Astrocyte (in vitro differentiated cells and primary cell): ENCODE data around the gene AWAT2. TPM values are rescaled to one million over a fixed set of nuclear protein-coding genes. Genes with fewer than 3 reads are reported as not detected.

Source experiments
- DNase-seq: peaks from one replicate; pipeline ENCODE4 v3.0.0-alpha.2; 2010; ENCODE audit warnings: low read depth
- FAIRE-seq: peaks from 2 replicates; lab custom pipeline; 2011; peaks lifted over from hg19 to GRCh38; lab: Jason Lieb, UNC
- H2AFZ ChIP-seq: 2 replicates; pipeline ENCODE4 v1.6.0; 2012; ENCODE audit warnings: low read depth, low read length, inconsistent platforms
- H3K27ac ChIP-seq: 2 replicates; pipeline ENCODE4 v1.5.1; 2011; ENCODE audit warnings: low read depth, low read length, inconsistent platforms
- H3K27me3 ChIP-seq: 2 replicates; pipeline ENCODE4 v1.6.0; 2011; ENCODE audit warnings: low read length, inconsistent platforms; ENCODE audit not compliant: insufficient read depth
- H3K36me3 ChIP-seq: 2 replicates; pipeline ENCODE4 v1.5.1; 2011; ENCODE audit warnings: low read length, inconsistent platforms; ENCODE audit not compliant: insufficient read depth
- H3K4me1 ChIP-seq: 2 replicates; pipeline ENCODE4 v1.5.1; 2011; ENCODE audit warnings: low read length, inconsistent platforms; ENCODE audit not compliant: insufficient read depth
- H3K4me2 ChIP-seq: 2 replicates; pipeline ENCODE4 v1.6.0; 2012; ENCODE audit warnings: low read length, inconsistent platforms
- H3K4me3 ChIP-seq: 2 replicates; pipeline ENCODE4 v1.5.1; 2011; ENCODE audit warnings: low read depth, mild to moderate bottlenecking, low read length, inconsistent platforms; ENCODE audit not compliant: insufficient read depth
- H3K79me2 ChIP-seq: 2 replicates; pipeline ENCODE4 v1.6.0; 2012; ENCODE audit warnings: mild to moderate bottlenecking, low read length, inconsistent platforms; ENCODE audit not compliant: insufficient read depth
- H3K9ac ChIP-seq: 2 replicates; pipeline ENCODE4 v1.6.0; 2012; ENCODE audit warnings: mild to moderate bottlenecking, low read length, inconsistent platforms
- H3K9me3 ChIP-seq: 2 replicates; pipeline ENCODE4 v1.5.1; 2012; ENCODE audit warnings: low read depth, mild to moderate bottlenecking, low read length, inconsistent platforms; ENCODE audit not compliant: insufficient read depth
- H4K20me1 ChIP-seq: 2 replicates; pipeline ENCODE4 v1.6.0; 2012; ENCODE audit warnings: low read length, inconsistent platforms; ENCODE audit not compliant: insufficient read depth
- H3K27ac Mint-ChIP-seq: one replicate; pipeline ENCODE4 v1.8.0; 2021; ENCODE audit warnings: mild to moderate bottlenecking, mixed read lengths; ENCODE audit not compliant: unreplicated experiment
- H3K27me3 Mint-ChIP-seq: one replicate; pipeline ENCODE4 v1.8.0; 2021; ENCODE audit warnings: low read depth, mixed read lengths; ENCODE audit not compliant: unreplicated experiment
- H3K36me3 Mint-ChIP-seq: one replicate; pipeline ENCODE4 v1.8.0; 2021; ENCODE audit warnings: low read depth, mixed read lengths; ENCODE audit not compliant: unreplicated experiment
- H3K4me1 Mint-ChIP-seq: one replicate; pipeline ENCODE4 v1.8.0; 2021; ENCODE audit warnings: low read depth, mixed read lengths; ENCODE audit not compliant: unreplicated experiment
- H3K4me3 Mint-ChIP-seq: one replicate; pipeline ENCODE4 v1.8.0; 2021; ENCODE audit warnings: mild to moderate bottlenecking, moderate library complexity, mixed read lengths; ENCODE audit not compliant: unreplicated experiment
- H3K9me3 Mint-ChIP-seq: one replicate; pipeline ENCODE4 v1.8.0; 2021; ENCODE audit warnings: mild to moderate bottlenecking, mixed read lengths; ENCODE audit not compliant: unreplicated experiment
- CTCF ChIP-seq: IDR thresholded peaks from 2 replicates; pipeline ENCODE4 v1.5.1; 2011; ENCODE audit warnings: low read depth, mild to moderate bottlenecking, inconsistent platforms, low read length, moderate library complexity; ENCODE audit not compliant: insufficient read depth
- EZH2 ChIP-seq: IDR thresholded peaks from 2 replicates; pipeline ENCODE4 v1.6.1; 2012; ENCODE audit warnings: mild to moderate bottlenecking, low read length, inconsistent platforms; ENCODE audit not compliant: insufficient read depth
- total RNA-seq: library from RNA; stranded (reverse); gene quantifications from 2 replicates; pipeline ENCODE4 v1.2.1, GENCODE V29; 2021

Gene AWAT2
- total RNA-seq, 1 donor from 2014 or later, result not detected

DNA sequence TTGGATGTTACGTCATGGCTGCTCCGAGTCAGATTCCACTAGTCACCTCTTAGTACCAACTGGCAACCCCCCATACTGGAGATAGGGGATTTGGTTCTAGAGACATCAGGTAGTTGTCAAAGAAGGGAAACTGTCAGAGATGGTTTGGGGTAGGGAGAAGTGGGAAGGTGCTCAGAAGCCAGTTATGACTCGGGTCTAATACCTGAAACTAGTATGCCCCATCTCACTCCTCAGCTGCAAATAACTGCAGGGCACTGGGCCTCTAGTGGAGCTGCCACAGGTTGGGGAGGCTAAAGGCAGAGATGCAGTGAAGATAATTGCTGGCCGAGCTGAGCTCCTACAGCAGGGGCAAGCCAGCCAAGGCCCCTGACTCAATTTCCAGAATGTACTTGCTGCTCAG is 42.5 kb upstream of the AWAT2 start:
- no peak overlapping the region for H2AFZ ChIP-seq
- H3K79me2 ChIP-seq, result no peaks in the 10 kb centered on the region
- no peak overlapping the region for H3K4me3 ChIP-seq
- no peaks in the 10 kb centered on the region for H3K9me3 ChIP-seq
- Mint-ChIP-seq H3K9me3 (no peaks in the 10 kb centered on the region), H3K36me3 (no peaks in the 10 kb centered on the region), H3K4me3 (no peak overlapping the region), H3K27ac (no peak overlapping the region), H3K4me1 (peaks cover 6% of the 10 kb centered on the region), H3K27me3 (peaks cover 5% of the 10 kb centered on the region)
- TF ChIP-seq CTCF (no peak), EZH2 (no peak)
- H3K4me1 ChIP-seq, result no peaks in the 10 kb centered on the region
- DNase-seq, result no peak
- H3K27ac ChIP-seq, result no peak overlapping the region
- no peak for FAIRE-seq
- H4K20me1 ChIP-seq, result no peaks in the 10 kb centered on the region
- H3K27me3 ChIP-seq, result no peaks in the 10 kb centered on the region
- no peak overlapping the region for H3K9ac ChIP-seq
- no peak overlapping the region for H3K4me2 ChIP-seq
- no peaks in the 10 kb centered on the region for H3K36me3 ChIP-seq

DNA sequence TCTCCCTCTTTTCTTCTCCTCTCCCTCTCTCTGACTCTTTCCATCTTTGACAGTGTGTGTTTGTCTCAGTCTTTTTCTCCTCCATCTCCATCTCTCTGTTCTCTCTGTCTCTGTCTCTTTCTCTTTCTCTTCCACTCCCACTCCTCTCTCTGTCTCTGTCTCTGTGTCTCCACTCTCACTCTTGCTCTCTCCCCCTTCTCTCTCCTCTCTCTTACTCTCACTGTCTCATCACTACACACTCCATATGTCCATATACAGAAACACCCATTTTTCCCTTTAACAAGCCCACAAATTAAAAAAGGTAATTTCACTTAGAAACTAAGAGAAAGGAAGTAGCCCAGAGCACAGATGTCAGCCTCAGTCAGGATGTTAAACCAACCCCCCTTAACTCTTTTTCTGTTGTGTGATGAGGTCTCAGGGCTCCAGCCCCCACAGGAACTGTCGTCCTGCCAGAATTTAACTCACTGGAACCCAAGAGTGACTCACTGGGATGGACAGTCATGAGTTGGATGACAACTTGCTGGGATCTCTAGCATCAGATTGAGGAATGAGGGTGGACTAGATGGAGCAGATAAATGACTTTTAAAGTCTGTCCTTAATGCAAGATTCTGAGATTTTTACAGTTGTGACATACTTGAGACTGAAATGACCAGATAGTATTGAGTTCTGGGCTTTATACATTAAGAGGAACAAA is 40.0 kb upstream of the AWAT2 start:
- Histone ChIP-seq H3K27ac (no peak overlapping the region), H3K4me3 (no peak overlapping the region), H3K9me3 (no peaks in the 10 kb centered on the region), H2AFZ (no peak overlapping the region), H3K79me2 (no peaks in the 10 kb centered on the region), H3K27me3 (no peaks in the 10 kb centered on the region), H3K36me3 (no peaks in the 10 kb centered on the region), H3K4me2 (peak overlapping the region; percentile 15), H4K20me1 (no peaks in the 10 kb centered on the region), H3K9ac (no peak overlapping the region), H3K4me1 (no peaks in the 10 kb centered on the region)
- H3K4me3 Mint-ChIP-seq, result no peak overlapping the region
- H3K4me1 Mint-ChIP-seq, result peaks cover 6% of the 10 kb centered on the region
- H3K36me3 Mint-ChIP-seq, result no peaks in the 10 kb centered on the region
- FAIRE-seq (peak; percentile 90), DNase-seq (peak; percentile 7)
- no peaks in the 10 kb centered on the region for H3K9me3 Mint-ChIP-seq
- no peak for TF ChIP-seq CTCF
- TF ChIP-seq EZH2, result no peak
- H3K27ac Mint-ChIP-seq, result no peak overlapping the region
- H3K27me3 Mint-ChIP-seq, result peaks cover 5% of the 10 kb centered on the region

DNA sequence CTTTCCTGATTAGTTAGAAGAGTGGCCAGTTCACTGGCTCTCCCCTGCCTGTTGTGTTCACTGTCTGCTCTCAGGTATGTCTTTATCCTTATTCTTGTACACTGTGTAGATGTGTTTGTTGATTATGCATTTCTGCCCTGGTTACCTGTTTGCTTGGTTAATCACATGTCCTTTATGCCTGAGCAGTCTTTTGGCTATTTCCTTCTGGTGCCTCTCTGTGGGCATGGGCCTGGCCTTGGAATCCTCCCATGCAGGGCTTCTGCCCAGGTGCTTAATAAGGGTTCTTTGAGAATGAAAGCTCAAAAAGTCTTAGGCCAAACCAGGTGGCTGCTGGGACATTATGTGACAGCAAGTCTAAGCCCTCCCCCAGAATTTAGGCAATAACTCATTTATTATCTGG is 39.0 kb upstream of the AWAT2 start:
- H3K4me3 Mint-ChIP-seq, result no peak overlapping the region
- no peaks in the 10 kb centered on the region for H3K36me3 ChIP-seq
- H3K4me3 ChIP-seq, result no peak overlapping the region
- no peaks in the 10 kb centered on the region for H3K9me3 ChIP-seq
- H3K4me2 ChIP-seq, result no peak overlapping the region
- H4K20me1 ChIP-seq, result no peaks in the 10 kb centered on the region
- H3K27ac Mint-ChIP-seq, result no peak overlapping the region
- H3K4me1 Mint-ChIP-seq, result peaks cover 6% of the 10 kb centered on the region
- no peak for TF ChIP-seq CTCF
- TF ChIP-seq EZH2, result no peak
- DNase-seq (no peak), FAIRE-seq (peak; percentile 23)
- no peaks in the 10 kb centered on the region for H3K4me1 ChIP-seq
- no peaks in the 10 kb centered on the region for H3K36me3 Mint-ChIP-seq
- no peaks in the 10 kb centered on the region for H3K79me2 ChIP-seq
- no peaks in the 10 kb centered on the region for H3K9me3 Mint-ChIP-seq
- peaks cover 5% of the 10 kb centered on the region for H3K27me3 Mint-ChIP-seq
- H3K27ac ChIP-seq, result no peak overlapping the region
- no peaks in the 10 kb centered on the region for H3K27me3 ChIP-seq
- no peak overlapping the region for H2AFZ ChIP-seq
- H3K9ac ChIP-seq, result no peak overlapping the region
